Progenitor cell of endocrine pancreas (in vitro differentiated cells): ENCODE measurements around the gene NCAPD3. TPM values are rescaled to one million over a fixed set of nuclear protein-coding genes. Genes with fewer than 3 reads are reported as not detected.

ENCODE experiments used
- DNase-seq: peaks from one replicate; pipeline ENCODE4 v3.0.0; 2021; ENCODE audit warnings: low spot score; ENCODE audit not compliant: unreplicated experiment
- H3K27ac Mint-ChIP-seq: 2 replicates; pipeline ENCODE4 v1.8.0; 2021; ENCODE audit warnings: mild to moderate bottlenecking, moderate library complexity, mixed read lengths
- H3K27me3 Mint-ChIP-seq: 2 replicates; pipeline ENCODE4 v1.8.0; 2021; ENCODE audit warnings: mixed read lengths
- H3K36me3 Mint-ChIP-seq: 2 replicates; pipeline ENCODE4 v1.8.0; 2022; ENCODE audit warnings: mixed read lengths; ENCODE audit not compliant: insufficient read depth
- H3K4me1 Mint-ChIP-seq: 2 replicates; pipeline ENCODE4 v1.8.0; 2021; ENCODE audit warnings: low read depth, mixed read lengths
- H3K4me3 Mint-ChIP-seq: 2 replicates; pipeline ENCODE4 v1.8.0; 2021; ENCODE audit warnings: low read depth, mild to moderate bottlenecking, moderate library complexity, mixed read lengths
- H3K9me3 Mint-ChIP-seq: 2 replicates; pipeline ENCODE4 v1.8.0; 2021; ENCODE audit warnings: low read depth, mixed read lengths
- CTCF ChIP-seq: fragments of 200-600 bp; sonication (generic); IDR thresholded peaks from one replicate; pipeline ENCODE4 v1.5.0; 2021; ENCODE audit warnings: antibody characterized with exemption, mild to moderate bottlenecking; ENCODE audit not compliant: unreplicated experiment
- total RNA-seq: library from RNA; stranded (reverse); gene quantifications from 2 replicates; pipeline ENCODE4 v1.2.1, GENCODE V29; 2021

NCAPD3 gene
- total RNA-seq, 1 donor from 2014 or later: 30.0 TPM

- Mint-ChIP-seq H3K27ac (no peak overlapping the region), H3K4me1 (no peaks in the 10 kb centered on the region), H3K9me3 (no peaks in the 10 kb centered on the region), H3K4me3 (no peak overlapping the region), H3K27me3 (peaks cover 10% of the 10 kb centered on the region), H3K36me3 (peaks cover 5% of the 10 kb centered on the region)
- no peak for TF ChIP-seq CTCF
- no peak for DNase-seq
These were observed 41.4 kb upstream of the NCAPD3 start for GRCh38 chr11:134264966-134265764.

DNA sequence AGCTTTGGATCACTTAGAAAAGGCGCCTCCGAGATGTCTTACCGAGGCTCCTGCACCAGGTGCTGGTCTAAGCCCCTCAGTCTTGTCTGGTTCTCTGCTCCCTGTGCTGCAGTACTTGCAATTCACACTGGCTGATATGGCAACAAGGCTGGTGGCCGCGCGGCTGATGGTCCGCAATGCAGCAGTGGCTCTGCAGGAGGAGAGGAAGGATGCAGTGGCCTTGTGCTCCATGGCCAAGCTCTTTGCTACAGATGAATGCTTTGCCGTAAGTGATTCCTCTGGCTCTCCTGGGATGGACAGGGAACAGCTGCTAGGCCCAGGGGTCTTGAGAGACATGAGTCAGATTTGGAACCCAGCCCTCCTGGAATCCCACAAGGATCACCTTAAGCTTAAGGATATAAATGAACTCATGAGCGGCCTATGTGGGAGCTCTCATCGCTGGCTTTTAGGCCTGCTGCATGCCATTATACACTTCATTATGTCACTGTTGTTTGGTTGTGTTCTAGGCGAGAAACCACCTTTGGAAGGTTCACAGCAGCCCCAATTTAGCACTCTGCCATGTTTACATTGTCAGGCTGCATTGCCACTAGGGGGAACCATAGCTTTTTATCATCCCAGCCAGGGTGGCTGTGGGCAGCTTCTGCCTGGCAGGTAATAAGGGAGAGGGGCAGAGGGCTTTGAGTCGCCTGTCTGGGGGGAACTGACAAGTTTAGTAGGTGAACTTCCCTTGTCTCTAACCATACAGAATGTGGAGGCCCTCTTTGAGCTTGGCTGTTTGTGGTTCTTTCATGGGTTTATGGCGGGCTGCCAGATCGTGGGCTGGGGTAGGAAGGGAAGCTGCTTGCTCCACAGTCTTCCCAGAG is 38.1 kb upstream of the NCAPD3 start:
- no peak overlapping the region for H3K27ac Mint-ChIP-seq
- H3K4me3 Mint-ChIP-seq: no peak overlapping the region
- no peaks in the 10 kb centered on the region for H3K4me1 Mint-ChIP-seq
- peaks cover 12% of the 10 kb centered on the region for H3K36me3 Mint-ChIP-seq
- H3K27me3 Mint-ChIP-seq: no peaks in the 10 kb centered on the region
- DNase-seq: no peak
- no peaks in the 10 kb centered on the region for H3K9me3 Mint-ChIP-seq
- TF ChIP-seq CTCF: peak; percentile 61

- TF ChIP-seq CTCF: no peak
- no peaks in the 10 kb centered on the region for H3K27me3 Mint-ChIP-seq
- DNase-seq: no peak
- H3K36me3 Mint-ChIP-seq: peaks cover 12% of the 10 kb centered on the region
- no peaks in the 10 kb centered on the region for H3K4me1 Mint-ChIP-seq
- no peaks in the 10 kb centered on the region for H3K9me3 Mint-ChIP-seq
- no peak overlapping the region for H3K4me3 Mint-ChIP-seq
- no peak overlapping the region for H3K27ac Mint-ChIP-seq
These were observed 37.2 kb upstream of the NCAPD3 start for GRCh38 chr11:134260983-134261382.

- Mint-ChIP-seq H3K4me3 (no peak overlapping the region), H3K27ac (no peak overlapping the region), H3K4me1 (no peaks in the 10 kb centered on the region), H3K36me3 (peaks cover 12% of the 10 kb centered on the region), H3K27me3 (no peaks in the 10 kb centered on the region), H3K9me3 (no peaks in the 10 kb centered on the region)
- TF ChIP-seq CTCF: no peak
- no peak for DNase-seq
These were observed 36.7 kb upstream of the NCAPD3 start for GRCh38 chr11:134260503-134260902.

DNA sequence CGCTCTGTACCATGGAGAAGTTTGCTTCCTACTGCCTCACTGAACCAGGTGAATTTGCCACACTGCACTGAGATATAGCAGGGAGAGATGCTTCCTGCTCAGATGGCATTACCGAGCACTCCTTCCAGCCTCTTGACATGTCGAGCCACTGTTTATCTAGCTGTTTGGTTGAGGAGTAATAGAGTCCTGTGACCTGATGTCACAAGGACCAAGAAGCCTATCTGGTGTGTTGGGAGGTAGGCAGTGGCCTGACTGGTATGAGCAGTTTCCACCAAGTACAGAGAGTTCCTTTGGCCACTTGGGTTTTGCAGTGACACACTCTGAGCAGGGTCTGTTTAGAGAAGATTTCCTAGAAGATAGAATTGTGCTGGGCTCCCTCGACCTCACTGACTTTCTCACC is 34.8 kb upstream of the NCAPD3 start:
- no peak for TF ChIP-seq CTCF
- H3K27ac Mint-ChIP-seq: peak overlapping the region; percentile 43
- DNase-seq: no peak
- no peaks in the 10 kb centered on the region for H3K9me3 Mint-ChIP-seq
- H3K36me3 Mint-ChIP-seq: peaks cover 11% of the 10 kb centered on the region
- no peak overlapping the region for H3K4me3 Mint-ChIP-seq
- peaks cover 7% of the 10 kb centered on the region for H3K4me1 Mint-ChIP-seq
- no peaks in the 10 kb centered on the region for H3K27me3 Mint-ChIP-seq
